OCI-LY3 (cell line): ENCODE data around the gene DPP10.

ENCODE experiments used
- H2AFZ ChIP-seq: fragments of 200-600, 300-600 bp; shearing (Covaris generic); 2 replicates; pipeline ENCODE4 v1.6.0; 2014; ENCODE audit warnings: antibody characterized with exemption, low read depth, low read length
- H3K27ac ChIP-seq: fragments of 200-600, 300-600 bp; sonication (generic); 2 replicates; pipeline ENCODE4 v1.5.1; 2014; ENCODE audit warnings: mild to moderate bottlenecking, low read length, moderate library complexity, mixed read lengths
- H3K27me3 ChIP-seq: fragments of 200-600, 300-600 bp; sonication (generic); 2 replicates; pipeline ENCODE4 v1.6.1; 2014; ENCODE audit warnings: low read depth, low read length, mixed read lengths
- H3K36me3 ChIP-seq: fragments of 200-600, 300-600 bp; sonication (generic); replicated peaks from 2 replicates; pipeline ENCODE3; 2014; ENCODE audit warnings: low read depth, low read length, mixed read lengths
- H3K4me1 ChIP-seq: fragments of 300-600, 200-600 bp; sonication (generic); 2 replicates; pipeline ENCODE4 v1.6.1; 2014; ENCODE audit warnings: low read length, mixed read lengths
- H3K4me2 ChIP-seq: fragments of 200-600, 300-600 bp; sonication (generic); 2 replicates; pipeline ENCODE4 v1.6.1; 2014; ENCODE audit warnings: low read length, mixed read lengths
- H3K4me3 ChIP-seq: fragments of 300-600, 200-600 bp; sonication (generic); 2 replicates; pipeline ENCODE4 v1.5.1; 2014; ENCODE audit warnings: antibody characterized with exemption, mild to moderate bottlenecking, low read length, moderate library complexity
- H3K79me2 ChIP-seq: fragments of 300-600, 200-600 bp; shearing (Covaris generic); 2 replicates; pipeline ENCODE4 v1.6.1; 2014; ENCODE audit warnings: mild to moderate bottlenecking, low read length, mixed read lengths
- H3K9ac ChIP-seq: fragments of 300-600, 200-600 bp; shearing (Covaris generic); 2 replicates; pipeline ENCODE4 v1.6.0; 2014; ENCODE audit warnings: mild to moderate bottlenecking, low read length, moderate library complexity
- H3K9me3 ChIP-seq: fragments of 200-600, 300-600 bp; shearing (Covaris generic); 2 replicates; pipeline ENCODE4 v1.6.1; 2014; ENCODE audit warnings: low read length, mixed read lengths; ENCODE audit not compliant: insufficient read depth
- H4K20me1 ChIP-seq: fragments of 200-600, 300-600 bp; sonication (generic); 2 replicates; pipeline ENCODE4 v1.6.1; 2016; ENCODE audit warnings: low read length, mixed read lengths; ENCODE audit not compliant: insufficient read depth
- EZH2phosphoT487 ChIP-seq: fragments of 200-600 bp; shearing (Covaris generic); IDR thresholded peaks from 2 replicates; pipeline ENCODE4 v1.6.1; 2018; ENCODE audit warnings: antibody characterized with exemption, mixed run types, low read depth
- TF ChIP-seq, protein P1 (sequence below): fragments of 200-600, 300-600 bp; sonication (generic); IDR thresholded peaks from 2 replicates; pipeline ENCODE4 v1.5.1; 2014; ENCODE audit warnings: antibody characterized with exemption, low read length, low read depth

Gene DPP10

DNA sequence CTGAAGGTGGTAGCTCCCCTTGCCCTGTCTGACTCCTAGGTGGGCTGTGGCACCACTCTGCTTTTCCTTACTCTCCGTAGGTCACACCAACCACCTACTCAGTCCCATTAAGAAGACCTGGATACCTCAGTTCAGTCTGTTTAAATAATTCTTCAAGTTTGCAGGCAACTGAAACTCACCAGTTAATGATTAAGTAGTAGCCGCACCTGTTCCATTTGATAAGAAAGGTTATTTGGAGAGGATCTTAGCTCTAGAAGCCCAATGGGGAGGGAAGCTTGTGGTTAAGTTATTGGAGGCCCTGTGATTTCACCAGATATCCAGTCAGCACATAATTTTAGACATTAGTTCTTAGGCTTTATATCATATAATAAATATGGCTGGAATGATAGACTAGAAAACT is 1193.0 kb downstream of the DPP10 start:
- Histone ChIP-seq H3K9me3 (no peaks in the 10 kb centered on the region), H3K27ac (no peak overlapping the region), H3K36me3 (no peaks in the 10 kb centered on the region), H2AFZ (no peak overlapping the region), H3K4me1 (no peaks in the 10 kb centered on the region), H3K4me2 (no peak overlapping the region), H3K9ac (no peak overlapping the region), H4K20me1 (no peaks in the 10 kb centered on the region), H3K79me2 (no peaks in the 10 kb centered on the region), H3K27me3 (no peaks in the 10 kb centered on the region), H3K4me3 (no peak overlapping the region)
- TF ChIP-seq EZH2phosphoT487: no peak
- TF ChIP-seq, protein P1, sequence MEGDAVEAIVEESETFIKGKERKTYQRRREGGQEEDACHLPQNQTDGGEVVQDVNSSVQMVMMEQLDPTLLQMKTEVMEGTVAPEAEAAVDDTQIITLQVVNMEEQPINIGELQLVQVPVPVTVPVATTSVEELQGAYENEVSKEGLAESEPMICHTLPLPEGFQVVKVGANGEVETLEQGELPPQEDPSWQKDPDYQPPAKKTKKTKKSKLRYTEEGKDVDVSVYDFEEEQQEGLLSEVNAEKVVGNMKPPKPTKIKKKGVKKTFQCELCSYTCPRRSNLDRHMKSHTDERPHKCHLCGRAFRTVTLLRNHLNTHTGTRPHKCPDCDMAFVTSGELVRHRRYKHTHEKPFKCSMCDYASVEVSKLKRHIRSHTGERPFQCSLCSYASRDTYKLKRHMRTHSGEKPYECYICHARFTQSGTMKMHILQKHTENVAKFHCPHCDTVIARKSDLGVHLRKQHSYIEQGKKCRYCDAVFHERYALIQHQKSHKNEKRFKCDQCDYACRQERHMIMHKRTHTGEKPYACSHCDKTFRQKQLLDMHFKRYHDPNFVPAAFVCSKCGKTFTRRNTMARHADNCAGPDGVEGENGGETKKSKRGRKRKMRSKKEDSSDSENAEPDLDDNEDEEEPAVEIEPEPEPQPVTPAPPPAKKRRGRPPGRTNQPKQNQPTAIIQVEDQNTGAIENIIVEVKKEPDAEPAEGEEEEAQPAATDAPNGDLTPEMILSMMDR: no peak

DNA sequence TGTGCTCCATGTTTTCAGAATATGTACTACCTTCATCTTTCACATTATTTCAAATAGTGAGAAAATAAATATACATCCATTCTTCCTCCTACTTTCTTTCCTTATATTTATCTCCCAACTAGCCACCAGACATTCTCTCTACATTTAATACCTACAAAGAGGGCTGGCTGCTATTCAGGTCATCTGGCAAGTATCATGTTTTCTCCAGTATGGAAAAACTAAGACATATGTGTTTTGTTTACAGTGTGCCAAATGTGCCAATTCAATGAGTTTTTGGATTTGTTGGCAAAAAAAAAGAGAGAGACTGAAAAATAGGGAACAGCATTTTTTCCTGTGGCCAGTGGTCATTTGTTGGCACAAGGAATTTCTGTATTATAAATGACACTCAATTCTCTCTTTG is 1207.3 kb downstream of the DPP10 start:
- no peaks in the 10 kb centered on the region for H3K79me2 ChIP-seq
- no peaks in the 10 kb centered on the region for H4K20me1 ChIP-seq
- H3K27me3 ChIP-seq: no peaks in the 10 kb centered on the region
- H3K9me3 ChIP-seq: no peaks in the 10 kb centered on the region
- H3K4me2 ChIP-seq: no peak overlapping the region
- TF ChIP-seq, protein P1: no peak
- no peak for TF ChIP-seq EZH2phosphoT487
- no peak overlapping the region for H3K4me3 ChIP-seq
- H3K27ac ChIP-seq: no peak overlapping the region
- no peak overlapping the region for H2AFZ ChIP-seq
- no peaks in the 10 kb centered on the region for H3K4me1 ChIP-seq
- no peak overlapping the region for H3K9ac ChIP-seq
- no peaks in the 10 kb centered on the region for H3K36me3 ChIP-seq

DNA sequence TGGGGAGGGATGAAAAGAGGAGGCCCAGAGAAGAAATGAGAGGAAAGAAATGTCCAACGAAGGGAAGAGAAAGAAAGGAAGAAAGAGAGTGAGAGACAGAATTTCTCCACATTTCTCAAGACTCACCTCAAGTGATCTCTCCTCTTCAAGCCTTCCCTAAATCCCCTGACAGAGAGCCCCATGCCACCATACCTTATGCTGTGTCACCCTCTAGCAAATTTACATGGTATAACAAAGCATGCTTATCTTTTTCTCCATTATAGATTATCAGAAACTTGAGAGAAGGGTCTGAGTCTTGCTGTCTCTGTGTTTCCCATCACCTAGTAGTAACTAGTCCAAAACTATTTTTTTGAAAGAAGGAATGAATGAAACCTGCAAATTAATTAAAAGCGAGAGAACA is 1208.4 kb downstream of the DPP10 start:
- no peaks in the 10 kb centered on the region for H3K27me3 ChIP-seq
- H3K4me1 ChIP-seq: no peaks in the 10 kb centered on the region
- H3K27ac ChIP-seq: no peak overlapping the region
- no peak overlapping the region for H3K4me2 ChIP-seq
- H3K9ac ChIP-seq: no peak overlapping the region
- H4K20me1 ChIP-seq: no peaks in the 10 kb centered on the region
- no peak overlapping the region for H3K4me3 ChIP-seq
- H3K36me3 ChIP-seq: no peaks in the 10 kb centered on the region
- H3K9me3 ChIP-seq: no peaks in the 10 kb centered on the region
- TF ChIP-seq, protein P1: peak; percentile 18; the same call in 1 of the 2 replicates
- no peak for TF ChIP-seq EZH2phosphoT487
- no peak overlapping the region for H2AFZ ChIP-seq
- H3K79me2 ChIP-seq: no peaks in the 10 kb centered on the region

DNA sequence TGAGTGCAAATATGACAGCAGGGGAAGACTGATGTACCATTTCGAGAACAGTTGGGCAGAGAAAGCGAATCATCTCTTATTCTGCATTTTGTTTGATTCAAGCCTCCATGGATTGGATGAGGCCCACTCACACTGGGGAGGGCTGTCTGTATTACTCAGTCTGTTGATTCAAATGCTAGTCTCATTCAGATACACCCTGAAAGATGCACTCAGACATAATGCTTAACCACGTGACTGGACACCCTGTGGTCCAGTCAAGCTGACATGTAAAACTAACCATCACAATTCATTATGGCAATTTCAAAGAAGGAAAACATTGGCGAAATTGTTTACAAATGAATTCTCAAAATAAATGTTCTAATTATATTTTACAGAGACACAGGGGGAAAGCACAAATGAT is 1210.2 kb downstream of the DPP10 start:
- Histone ChIP-seq H2AFZ (no peak overlapping the region), H3K4me2 (no peak overlapping the region), H3K4me1 (no peaks in the 10 kb centered on the region), H3K9ac (no peak overlapping the region), H4K20me1 (no peaks in the 10 kb centered on the region), H3K9me3 (no peaks in the 10 kb centered on the region), H3K27me3 (no peaks in the 10 kb centered on the region), H3K4me3 (no peak overlapping the region), H3K79me2 (no peaks in the 10 kb centered on the region), H3K27ac (no peak overlapping the region), H3K36me3 (no peaks in the 10 kb centered on the region)
- no peak for TF ChIP-seq EZH2phosphoT487
- TF ChIP-seq, protein P1: no peak
